ENCODE results near the gene TXLNB.

TXLNB gene

DNA sequence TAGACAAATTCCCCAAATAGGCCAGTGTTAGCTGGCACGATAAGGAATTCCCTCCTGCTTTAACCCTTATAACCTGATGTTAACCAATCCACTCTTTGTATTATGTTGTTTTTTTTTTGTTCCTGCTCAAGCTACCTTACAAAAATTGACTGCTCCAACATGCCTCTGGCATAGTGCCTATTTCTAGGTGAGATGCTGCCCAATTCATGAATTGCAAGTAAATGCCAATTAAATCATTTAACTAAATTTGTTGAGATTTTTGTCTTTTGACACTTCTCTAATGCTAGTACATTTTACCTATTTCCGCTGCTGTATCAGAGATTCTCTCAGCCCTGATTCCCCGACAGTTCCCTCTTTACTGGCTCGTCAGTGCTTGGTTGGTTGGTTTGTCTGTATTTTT, 90.4 kb downstream of the TXLNB start:
- H3K4me3 ChIP-seq (replicated peaks; ENCODE audit: insufficient read depth, low read length), result no peak overlapping the region
- TF ChIP-seq GABPA (IDR thresholded peaks at IDR 0.05; ENCODE audit: low read depth) (no peak), SPI1 (IDR thresholded peaks at IDR 0.05; ENCODE audit: borderline replicate concordance, low read depth) (no peak), POLR2AphosphoS5 (IDR thresholded peaks at IDR 0.05; ENCODE audit: low read depth) (no peak)
- TF ChIP-seq, protein P1, sequence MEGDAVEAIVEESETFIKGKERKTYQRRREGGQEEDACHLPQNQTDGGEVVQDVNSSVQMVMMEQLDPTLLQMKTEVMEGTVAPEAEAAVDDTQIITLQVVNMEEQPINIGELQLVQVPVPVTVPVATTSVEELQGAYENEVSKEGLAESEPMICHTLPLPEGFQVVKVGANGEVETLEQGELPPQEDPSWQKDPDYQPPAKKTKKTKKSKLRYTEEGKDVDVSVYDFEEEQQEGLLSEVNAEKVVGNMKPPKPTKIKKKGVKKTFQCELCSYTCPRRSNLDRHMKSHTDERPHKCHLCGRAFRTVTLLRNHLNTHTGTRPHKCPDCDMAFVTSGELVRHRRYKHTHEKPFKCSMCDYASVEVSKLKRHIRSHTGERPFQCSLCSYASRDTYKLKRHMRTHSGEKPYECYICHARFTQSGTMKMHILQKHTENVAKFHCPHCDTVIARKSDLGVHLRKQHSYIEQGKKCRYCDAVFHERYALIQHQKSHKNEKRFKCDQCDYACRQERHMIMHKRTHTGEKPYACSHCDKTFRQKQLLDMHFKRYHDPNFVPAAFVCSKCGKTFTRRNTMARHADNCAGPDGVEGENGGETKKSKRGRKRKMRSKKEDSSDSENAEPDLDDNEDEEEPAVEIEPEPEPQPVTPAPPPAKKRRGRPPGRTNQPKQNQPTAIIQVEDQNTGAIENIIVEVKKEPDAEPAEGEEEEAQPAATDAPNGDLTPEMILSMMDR (IDR thresholded peaks at IDR 0.05; ENCODE audit: insufficient read depth, low read length), result no peak
- TF ChIP-seq, protein P2, sequence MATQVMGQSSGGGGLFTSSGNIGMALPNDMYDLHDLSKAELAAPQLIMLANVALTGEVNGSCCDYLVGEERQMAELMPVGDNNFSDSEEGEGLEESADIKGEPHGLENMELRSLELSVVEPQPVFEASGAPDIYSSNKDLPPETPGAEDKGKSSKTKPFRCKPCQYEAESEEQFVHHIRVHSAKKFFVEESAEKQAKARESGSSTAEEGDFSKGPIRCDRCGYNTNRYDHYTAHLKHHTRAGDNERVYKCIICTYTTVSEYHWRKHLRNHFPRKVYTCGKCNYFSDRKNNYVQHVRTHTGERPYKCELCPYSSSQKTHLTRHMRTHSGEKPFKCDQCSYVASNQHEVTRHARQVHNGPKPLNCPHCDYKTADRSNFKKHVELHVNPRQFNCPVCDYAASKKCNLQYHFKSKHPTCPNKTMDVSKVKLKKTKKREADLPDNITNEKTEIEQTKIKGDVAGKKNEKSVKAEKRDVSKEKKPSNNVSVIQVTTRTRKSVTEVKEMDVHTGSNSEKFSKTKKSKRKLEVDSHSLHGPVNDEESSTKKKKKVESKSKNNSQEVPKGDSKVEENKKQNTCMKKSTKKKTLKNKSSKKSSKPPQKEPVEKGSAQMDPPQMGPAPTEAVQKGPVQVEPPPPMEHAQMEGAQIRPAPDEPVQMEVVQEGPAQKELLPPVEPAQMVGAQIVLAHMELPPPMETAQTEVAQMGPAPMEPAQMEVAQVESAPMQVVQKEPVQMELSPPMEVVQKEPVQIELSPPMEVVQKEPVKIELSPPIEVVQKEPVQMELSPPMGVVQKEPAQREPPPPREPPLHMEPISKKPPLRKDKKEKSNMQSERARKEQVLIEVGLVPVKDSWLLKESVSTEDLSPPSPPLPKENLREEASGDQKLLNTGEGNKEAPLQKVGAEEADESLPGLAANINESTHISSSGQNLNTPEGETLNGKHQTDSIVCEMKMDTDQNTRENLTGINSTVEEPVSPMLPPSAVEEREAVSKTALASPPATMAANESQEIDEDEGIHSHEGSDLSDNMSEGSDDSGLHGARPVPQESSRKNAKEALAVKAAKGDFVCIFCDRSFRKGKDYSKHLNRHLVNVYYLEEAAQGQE (IDR thresholded peaks at IDR 0.05; ENCODE audit: insufficient replicate concordance, low read depth), result no peak
- H3K27ac ChIP-seq (replicated peaks), result no peak overlapping the region
- no peaks in the 10 kb centered on the region for H3K27me3 ChIP-seq (ENCODE audit: insufficient read depth, poor library complexity, severe bottlenecking)
- no peak for DNase-seq (ENCODE audit: low read depth in 1 of 2, low spot score in 1 of 2)

DNA sequence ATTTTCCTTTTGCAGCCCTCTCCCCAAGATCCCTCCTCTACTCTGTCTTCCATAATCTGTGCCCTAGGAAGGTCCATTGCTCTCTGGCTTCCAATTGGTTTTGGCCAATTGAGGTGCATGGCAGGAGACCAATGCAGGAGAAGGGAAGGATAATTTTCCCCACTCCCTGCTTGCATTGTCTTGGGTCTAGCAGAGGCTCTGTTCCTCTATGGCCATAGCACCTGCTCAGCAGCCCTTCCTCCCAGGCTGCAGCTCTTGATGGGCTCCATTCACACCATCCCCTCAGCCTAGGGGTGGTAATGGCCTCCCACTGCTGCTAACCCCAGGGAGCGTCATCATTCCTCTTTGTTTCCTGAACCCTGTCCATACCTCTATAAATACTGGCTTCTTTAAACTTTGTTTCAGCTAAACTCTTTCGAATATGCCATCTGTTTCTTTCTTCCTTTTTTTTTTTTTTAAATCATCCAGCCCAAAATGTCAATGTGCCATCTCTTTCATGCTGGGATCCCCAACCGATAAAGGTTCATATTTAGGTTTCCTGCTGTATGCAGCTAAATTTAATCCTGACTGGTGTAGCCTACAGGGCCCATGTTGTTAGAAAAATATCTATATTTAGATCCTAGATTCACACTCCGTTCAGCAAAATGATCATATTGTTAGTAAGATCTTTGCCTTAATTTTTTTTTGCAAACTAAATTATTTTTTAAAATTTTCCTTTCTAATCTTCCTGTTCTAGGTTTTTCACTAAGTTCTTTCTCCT, 93.1 kb downstream of the TXLNB start:
- Histone ChIP-seq H3K4me3 (replicated peaks; ENCODE audit: insufficient read depth, low read length) (no peak overlapping the region), H3K27me3 (ENCODE audit: insufficient read depth, poor library complexity, severe bottlenecking) (no peaks in the 10 kb centered on the region), H3K27ac (replicated peaks) (no peak overlapping the region)
- DNase-seq (ENCODE audit: low read depth in 1 of 2, low spot score in 1 of 2), result no peak
- TF ChIP-seq, protein P2 (IDR thresholded peaks at IDR 0.05; ENCODE audit: insufficient replicate concordance, low read depth), result no peak
- TF ChIP-seq SPI1 (IDR thresholded peaks at IDR 0.05; ENCODE audit: borderline replicate concordance, low read depth), result no peak

DNA sequence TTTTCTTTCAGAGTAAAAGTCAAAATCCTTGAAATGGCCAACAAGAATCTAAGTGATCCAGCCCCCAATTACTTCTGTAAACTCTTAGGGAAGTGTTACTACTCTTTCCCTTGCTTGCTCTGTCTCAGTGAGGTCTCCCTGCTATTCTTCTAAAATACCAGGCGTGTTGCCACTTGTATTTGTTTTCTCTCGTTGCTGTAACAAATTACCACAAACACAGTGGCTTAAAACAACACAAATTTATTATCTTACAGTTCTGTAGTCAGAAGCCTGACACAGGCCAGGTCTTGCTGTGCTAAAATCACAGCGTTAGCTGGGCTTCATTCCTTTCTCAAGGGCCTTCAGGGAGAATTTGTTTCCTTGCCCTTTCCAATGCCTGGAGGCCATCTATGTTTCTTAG, 97.1 kb downstream of the TXLNB start:
- no peak for DNase-seq (ENCODE audit: low read depth in 1 of 2, low spot score in 1 of 2)
- Histone ChIP-seq H3K27me3 (ENCODE audit: insufficient read depth, poor library complexity, severe bottlenecking) (no peaks in the 10 kb centered on the region), H3K27ac (replicated peaks) (no peak overlapping the region), H3K4me3 (replicated peaks; ENCODE audit: insufficient read depth, low read length) (no peak overlapping the region)
- TF ChIP-seq, protein P1 (IDR thresholded peaks at IDR 0.05; ENCODE audit: insufficient read depth, low read length), result no peak
- TF ChIP-seq, protein P2 (IDR thresholded peaks at IDR 0.05; ENCODE audit: insufficient replicate concordance, low read depth), result no peak
- TF ChIP-seq POLR2AphosphoS5 (IDR thresholded peaks at IDR 0.05; ENCODE audit: low read depth) (no peak), GABPA (IDR thresholded peaks at IDR 0.05; ENCODE audit: low read depth) (no peak), SPI1 (IDR thresholded peaks at IDR 0.05; ENCODE audit: borderline replicate concordance, low read depth) (no peak)
